Renal cortical epithelial cell (primary cell): ENCODE data around the gene FFAR3. TPM values are rescaled to one million over a fixed set of nuclear protein-coding genes. Genes with fewer than 3 reads are reported as not detected.

Source experiments
- DNase-seq: peaks from one replicate; pipeline ENCODE4 v3.0.0-alpha.2; 2011; ENCODE audit warnings: low read depth
- total RNA-seq: library from RNA; depleted of rRNA; stranded (reverse); fragments of >200 nt; gene quantifications from 2 replicates; pipeline ENCODE4 v1.2.3, GENCODE V29; 2014

Gene FFAR3
- total RNA-seq, 1 donor from 2014 or later, result not detected

DNA sequence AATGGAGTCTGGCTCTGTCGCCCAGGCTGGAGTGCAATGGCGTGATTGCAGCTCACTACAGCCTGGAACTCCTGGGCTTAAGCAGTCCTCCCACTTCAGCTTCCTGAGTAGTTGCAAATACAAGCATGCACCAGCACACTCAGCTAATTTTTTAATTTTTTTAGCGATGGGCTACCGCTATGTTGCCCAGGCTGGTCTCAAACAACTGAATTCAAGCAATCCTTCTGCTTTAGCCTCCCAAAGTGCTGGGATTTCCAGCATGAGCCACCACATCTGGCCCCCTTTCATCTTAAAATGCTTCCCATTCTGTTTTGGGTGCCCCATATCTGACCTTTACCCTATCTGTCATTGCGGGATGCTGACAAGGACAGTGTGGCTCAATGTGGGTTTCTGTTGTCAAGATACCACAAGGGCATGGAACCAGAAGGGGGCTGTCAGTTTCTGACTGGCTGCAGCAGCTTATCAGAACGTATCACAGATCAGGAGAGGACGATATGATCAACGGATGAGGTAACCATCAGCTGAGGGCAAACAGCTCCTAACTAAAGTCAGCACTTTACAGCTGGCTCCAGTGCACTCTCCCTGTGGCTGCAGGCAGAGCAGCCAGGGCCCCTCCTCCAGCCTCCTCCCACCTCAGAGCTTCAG, 45.0 kb downstream of the FFAR3 start:
- DNase-seq, result no peak

DNA sequence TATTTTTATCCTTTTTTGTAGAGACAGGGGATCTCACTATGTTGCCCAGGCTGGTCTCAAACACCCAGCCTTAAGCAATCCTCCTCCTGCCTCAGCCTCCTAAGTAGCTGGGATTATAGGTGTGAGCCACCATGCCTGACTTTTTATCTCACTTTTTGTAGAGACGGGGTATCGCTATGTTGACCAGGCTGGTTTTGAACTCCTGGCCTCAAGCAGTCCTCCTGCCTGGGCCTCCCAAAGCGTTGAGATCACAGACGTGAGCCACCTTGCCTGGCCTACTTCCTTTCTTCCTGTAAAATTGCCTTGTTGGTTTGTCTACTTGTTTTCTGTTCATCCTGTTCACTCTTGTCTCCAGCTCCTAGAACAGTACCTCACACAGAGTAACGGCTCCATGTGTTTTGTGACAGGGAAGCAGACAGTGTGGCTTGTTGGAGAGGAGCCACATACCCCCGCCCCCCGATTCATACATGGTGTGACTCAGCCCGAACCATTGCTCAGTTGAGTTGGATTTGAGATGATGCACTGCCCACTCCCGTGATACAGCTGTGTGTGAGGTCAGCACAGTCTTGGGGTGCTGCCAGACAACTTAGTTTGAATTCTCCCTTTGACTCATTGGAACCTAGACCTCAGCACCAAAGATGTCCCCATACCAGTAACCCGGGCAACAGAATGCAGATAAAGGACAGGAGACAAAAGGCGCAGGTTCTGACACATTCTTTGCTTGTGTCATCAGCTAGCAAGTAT, 46.8 kb downstream of the FFAR3 start:
- no peak for DNase-seq

DNA sequence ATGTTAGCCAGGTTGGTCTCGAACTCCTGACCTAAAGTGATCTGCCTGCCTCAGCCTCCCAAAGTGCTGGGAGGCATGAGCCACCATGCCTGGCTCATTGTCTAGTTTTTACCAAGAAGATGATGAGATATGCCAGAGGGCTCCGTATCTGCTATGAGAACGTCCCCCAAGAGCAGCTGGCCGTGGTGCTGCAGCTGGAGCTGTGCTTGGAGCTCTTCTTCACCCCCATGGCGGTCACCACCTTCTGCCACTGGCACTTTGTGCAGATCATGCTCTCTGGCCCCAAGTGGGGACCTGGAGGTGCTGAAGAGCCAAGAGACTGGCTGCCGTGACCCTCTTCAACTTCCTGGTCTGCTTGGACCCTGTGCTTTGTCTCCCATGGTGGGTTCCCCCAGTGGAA, 49.4 kb downstream of the FFAR3 start:
- DNase-seq, result no peak

DNA sequence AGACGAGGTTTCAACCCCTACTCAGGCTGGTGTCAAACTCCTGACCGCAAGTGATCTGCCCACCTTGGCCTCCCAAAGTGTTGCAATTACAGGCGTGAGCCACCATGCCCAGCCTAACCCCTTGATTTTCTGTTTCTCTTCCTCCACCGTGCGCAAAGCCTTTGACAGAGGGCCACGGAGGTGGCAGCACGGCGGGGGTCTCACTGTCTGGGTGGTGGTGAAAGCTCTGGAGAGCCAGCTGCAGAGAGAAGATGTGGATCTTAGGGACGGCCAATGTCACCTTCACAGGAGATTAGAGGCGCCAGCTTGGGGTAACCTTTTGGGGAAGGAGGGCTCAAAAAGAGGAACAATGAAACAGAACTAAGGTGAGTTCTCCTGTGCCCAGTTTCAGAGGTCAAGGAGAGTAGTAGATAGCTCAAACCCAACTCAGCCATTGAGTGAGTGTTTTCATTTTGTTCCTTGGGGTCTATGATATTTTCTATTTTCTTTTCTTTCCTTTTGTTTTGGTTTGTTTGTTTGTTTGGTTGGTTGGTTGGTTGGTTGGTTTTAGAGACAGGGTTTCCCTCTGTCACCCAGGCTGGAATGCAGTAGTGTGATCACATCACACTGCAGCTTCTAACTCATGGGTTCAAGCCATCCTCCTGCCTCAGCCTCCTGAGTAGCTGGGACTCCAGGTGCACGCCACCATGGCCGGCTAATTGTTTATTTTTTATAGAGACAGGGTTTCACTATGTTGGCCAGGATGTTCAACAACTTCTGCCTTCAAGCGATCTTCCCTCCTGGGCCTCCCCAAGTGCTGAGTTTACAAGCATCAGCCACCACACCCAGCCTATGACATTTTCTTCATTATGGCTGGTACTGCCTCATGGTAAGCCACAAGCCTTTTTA, 50.3 kb downstream of the FFAR3 start:
- DNase-seq, result no peak

DNA sequence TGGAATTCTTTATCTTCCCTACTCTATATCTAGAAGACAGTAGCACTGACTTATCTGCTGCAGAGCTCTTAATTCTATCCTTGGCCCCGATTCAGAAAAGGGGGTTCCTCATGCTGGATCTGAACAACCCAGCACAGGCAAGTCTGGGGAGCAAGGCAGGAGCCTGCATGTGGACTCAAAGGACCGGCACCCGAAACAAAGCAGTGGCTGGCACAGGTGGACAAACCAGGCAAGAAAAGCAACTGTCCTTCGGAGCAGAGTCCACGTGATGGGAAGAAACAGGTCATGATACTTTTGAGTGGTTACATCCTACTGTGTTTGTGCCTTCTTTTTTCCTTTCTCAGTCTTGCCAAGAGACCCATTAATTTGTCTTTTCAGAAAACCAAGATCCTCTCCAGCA, 50.9 kb downstream of the FFAR3 start:
- no peak for DNase-seq

Other genes with a start within 250 kb of the FFAR3 start
- gene FXYD3, start 242.6 kb upstream of the FFAR3 start, total RNA-seq, result not detected in 2 replicates
- not detected in 2 replicates for gene LGI4, start 223.4 kb upstream of the FFAR3 start, total RNA-seq
- not detected in 2 replicates for gene FXYD1, start 219.6 kb upstream of the FFAR3 start, total RNA-seq
- not detected in 2 replicates for gene FXYD7, start 215.2 kb upstream of the FFAR3 start, total RNA-seq
- gene FXYD5, start 203.7 kb upstream of the FFAR3 start, total RNA-seq, result 7.2 and 10.1 TPM in 2 replicates
- gene FAM187B, start 129.7 kb upstream of the FFAR3 start, total RNA-seq, result not detected in 2 replicates
- gene LSR, start 109.5 kb upstream of the FFAR3 start, total RNA-seq, result 26.6 and 42.8 TPM in 2 replicates
- gene USF2, start 89.5 kb upstream of the FFAR3 start, total RNA-seq, result 29.2 and 49.7 TPM in 2 replicates
- gene HAMP, start 75.9 kb upstream of the FFAR3 start, total RNA-seq, result 0.05 TPM in 1 of 2 replicates, not detected in the other
- not detected in 2 replicates for gene MAG, start 66.3 kb upstream of the FFAR3 start, total RNA-seq
- gene CD22, start 29.3 kb upstream of the FFAR3 start, total RNA-seq, result not detected in 2 replicates
- gene FFAR1, start 10.6 kb upstream of the FFAR3 start, total RNA-seq, result not detected in 2 replicates
- gene GPR42, start 12.6 kb downstream of the FFAR3 start, total RNA-seq, result not detected in 2 replicates
- gene FFAR2, start 89.8 kb downstream of the FFAR3 start, total RNA-seq, result not detected in 2 replicates
- not detected in 2 replicates for gene KRTDAP, start 132.0 kb downstream of the FFAR3 start, total RNA-seq
- 52.7 and 144 TPM in 2 replicates for gene DMKN, start 155.2 kb downstream of the FFAR3 start, total RNA-seq
- 0.05 TPM in 1 of 2 replicates, not detected in the other for gene SBSN, start 169.9 kb downstream of the FFAR3 start, total RNA-seq
- gene GAPDHS, start 175.0 kb downstream of the FFAR3 start, total RNA-seq, result not detected in 2 replicates
- 76.1 and 93.6 TPM in 2 replicates for gene TMEM147, start 187.2 kb downstream of the FFAR3 start, total RNA-seq
- gene ATP4A, start 205.2 kb downstream of the FFAR3 start, total RNA-seq, result not detected in 2 replicates
- not detected in 2 replicates for gene PMIS2, start 227.7 kb downstream of the FFAR3 start, total RNA-seq